GM21515 (cell line): Measurements from ENCODE around the gene CDRT15.
"Not testable (repeated sequence)": the region's sequence is repeated elsewhere in the genome, so short reads cannot be mapped to it uniquely, and the experiment has no call there.

Experiments
- ATAC-seq: cut with Tn5 transposase; IDR thresholded peaks from one replicate; pipeline ENCODE4 v1.9.1; 2021; ENCODE audit not compliant: unreplicated experiment

Gene CDRT15

DNA sequence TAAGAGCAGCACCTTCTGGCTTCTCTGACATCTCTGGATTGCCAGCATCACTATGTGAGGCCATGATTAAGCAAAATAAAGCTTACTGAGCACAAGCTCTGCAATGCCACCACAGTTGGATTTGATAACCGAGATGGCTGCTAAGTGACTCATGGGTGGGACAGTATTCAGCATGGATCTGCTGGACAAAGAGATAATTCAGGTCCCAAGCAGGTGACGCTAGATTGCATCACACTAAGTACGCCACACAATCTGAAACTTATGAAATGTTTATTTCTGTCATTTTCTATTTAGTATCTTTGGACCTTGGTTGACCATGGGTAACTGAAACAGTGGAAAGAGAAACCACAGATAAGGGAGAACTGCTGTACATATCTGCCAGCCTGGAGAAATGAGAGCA lies 27.4 kb downstream of the CDRT15 start:
- ATAC-seq: no peak

DNA sequence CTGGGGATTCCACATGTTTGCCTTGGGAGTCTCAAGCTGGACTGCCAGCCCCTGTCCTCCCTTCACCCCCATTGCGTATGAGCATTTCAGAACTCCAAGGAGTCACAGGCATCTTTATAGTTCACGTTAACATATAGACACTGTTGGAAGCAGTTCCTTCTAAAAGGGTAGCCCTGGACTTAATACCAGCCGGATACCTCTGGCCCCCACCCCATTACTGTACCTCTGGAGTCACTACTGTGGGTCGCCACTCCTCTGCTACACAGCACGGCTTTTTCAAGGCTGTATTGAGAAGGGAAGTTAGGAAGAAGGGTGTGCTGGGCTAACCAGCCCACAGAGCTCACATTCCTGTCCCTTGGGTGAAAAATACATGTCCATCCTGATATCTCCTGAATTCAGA lies 28.9 kb downstream of the CDRT15 start:
- no peak for ATAC-seq

DNA sequence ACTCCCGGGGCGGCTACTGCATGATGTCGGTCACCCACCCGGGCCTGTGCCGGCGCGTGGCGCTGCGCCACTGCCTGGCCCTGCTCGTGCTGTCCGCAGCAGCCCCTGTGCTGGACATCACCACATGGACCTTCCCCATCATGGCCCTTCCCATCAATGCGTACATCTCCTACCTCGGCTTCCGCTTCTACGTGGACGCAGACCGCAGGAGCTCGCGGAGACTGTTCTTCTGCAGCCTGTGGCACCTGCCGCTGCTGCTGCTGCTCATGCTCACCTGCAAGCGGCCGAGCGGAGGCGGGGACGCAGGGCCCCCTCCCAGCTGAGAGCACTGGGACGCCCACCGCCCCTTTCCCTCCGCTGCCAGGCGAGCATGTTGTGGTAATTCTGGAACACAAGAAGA lies 29.8 kb downstream of the CDRT15 start:
- ATAC-seq: no peak

DNA sequence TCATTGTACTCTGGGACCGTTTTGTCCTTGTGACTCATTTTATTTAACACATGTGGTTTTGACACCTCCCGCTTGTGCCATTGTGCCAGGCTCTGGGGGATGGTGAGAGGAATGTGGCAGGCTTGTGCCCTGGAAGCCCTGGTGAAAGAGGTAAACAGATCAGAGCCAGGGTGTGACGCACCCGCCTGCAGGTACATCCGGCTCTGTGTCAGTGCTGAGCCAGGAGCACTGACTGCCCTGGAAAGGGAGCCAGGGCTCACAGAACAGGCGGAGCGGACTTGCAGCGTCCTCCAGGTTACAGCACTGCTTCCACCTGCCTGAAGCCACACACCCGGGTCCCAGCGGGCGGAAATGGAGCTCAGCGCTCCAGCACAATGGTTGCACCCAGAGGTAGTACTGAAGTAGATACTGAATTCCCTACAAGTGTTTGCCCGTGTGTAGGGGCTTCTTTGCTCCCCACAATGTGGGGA lies 30.6 kb downstream of the CDRT15 start:
- ATAC-seq: no peak

DNA sequence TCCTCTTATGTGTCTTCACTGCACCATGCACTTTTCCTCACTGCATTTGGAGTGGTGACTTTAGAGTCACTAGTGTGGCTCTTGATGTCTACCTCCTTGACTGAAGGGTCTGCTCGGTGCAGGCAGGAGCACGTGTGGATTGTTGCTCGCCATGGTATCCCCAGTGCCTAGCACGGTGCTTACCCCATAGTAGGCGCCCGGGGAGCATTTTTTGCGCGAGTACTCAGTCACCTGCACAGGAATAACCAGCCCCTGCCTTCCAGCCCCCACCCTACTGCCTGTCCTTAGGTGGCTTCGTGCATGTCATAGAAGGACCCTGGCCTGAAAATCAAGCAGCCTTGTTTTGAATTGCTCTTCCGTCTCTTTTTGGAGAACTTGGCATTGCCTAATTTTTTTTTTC lies 31.3 kb downstream of the CDRT15 start:
- no peak for ATAC-seq

DNA sequence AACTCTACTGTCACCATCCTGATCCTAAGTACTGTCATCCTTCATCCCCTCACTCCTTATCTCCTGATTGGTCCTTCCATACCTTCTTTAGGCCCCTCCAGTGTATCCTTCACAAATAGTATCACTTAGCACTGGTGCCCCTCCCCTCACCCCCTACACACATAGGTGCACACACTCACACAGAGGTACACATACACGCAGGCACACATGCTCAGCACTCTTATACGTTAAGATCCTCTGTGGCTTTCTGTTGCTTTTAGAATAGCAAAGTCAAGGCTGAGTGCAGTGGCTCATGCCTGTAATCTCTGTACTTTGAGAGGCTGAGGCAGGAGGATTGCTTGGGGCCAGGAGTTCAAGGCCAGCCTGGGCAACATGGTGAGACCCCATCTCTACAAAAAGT lies 32.1 kb downstream of the CDRT15 start:
- ATAC-seq: no peak

DNA sequence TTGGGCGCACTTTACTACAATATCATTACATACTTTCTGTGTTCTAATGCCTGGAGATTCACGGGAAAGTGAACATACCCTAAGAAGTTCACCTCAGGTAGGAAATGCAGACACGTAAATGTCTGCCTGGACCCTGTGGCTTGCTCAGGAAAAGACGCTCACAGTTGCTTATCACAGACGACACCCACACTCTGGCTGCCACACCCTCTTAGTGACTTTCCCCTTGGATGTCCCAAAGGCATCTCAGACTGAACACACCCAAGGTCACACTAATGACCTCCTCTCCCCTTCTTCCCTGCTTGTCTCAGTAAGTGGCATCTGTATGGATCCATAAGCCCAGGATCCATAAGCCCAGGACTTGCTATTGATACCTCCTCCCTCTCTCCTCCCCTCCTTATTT lies 32.6 kb downstream of the CDRT15 start:
- no peak for ATAC-seq

DNA sequence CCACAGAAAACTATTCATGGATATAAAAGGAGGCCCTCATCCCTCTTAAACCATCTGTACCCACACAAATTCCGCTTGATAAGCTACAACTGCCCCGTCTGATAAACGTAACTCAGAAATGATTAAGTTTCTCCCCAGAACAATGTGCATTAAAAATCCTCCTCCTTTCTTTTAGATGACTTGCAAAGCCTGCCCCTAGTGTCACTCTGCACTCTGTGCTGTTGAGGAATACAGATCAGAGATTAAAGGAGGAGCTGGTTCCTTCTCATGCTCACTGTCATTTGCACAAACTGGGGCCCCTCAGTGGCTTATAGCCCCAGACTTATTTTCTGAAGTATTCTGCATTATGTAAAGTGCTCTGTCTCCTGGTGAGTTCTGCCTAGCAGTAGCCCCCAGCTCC lies 33.3 kb downstream of the CDRT15 start:
- no peak for ATAC-seq

DNA sequence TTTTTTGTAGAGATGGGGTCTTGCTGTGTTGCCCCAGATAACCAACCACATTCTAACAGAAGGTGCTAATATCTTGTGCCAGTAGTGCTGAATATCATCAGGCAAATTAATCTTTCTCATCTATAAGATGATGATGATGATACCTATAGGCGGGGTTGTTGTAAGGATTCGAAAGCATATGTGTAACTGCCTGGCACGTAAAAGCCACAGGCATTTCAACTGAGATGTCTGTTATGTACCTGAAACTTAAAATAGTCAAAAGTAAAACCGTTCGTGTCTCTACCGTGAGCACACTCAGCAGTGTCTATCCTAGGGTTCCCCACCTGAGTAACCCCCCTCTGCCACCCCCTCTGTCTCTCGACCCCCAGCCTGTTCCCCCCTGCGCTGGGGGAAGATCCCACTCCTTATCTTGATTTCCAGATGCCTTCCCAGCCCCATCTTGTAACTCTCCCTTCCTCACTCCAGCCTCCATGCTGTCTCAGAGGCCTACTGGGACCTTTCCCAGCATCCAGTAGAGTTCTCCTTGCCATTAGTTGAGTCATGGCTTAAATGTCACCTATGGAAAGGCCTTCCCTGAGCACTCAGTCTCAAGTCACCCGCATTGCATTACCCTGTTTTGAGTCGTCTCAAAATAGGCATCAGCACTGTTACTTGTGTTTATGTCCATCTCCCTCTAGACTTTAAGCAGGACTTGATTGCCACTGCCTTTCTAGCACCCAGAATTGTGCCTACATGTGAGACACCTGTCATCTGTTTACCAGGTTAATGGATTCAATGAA lies 34.1 kb downstream of the CDRT15 start:
- ATAC-seq: no peak

DNA sequence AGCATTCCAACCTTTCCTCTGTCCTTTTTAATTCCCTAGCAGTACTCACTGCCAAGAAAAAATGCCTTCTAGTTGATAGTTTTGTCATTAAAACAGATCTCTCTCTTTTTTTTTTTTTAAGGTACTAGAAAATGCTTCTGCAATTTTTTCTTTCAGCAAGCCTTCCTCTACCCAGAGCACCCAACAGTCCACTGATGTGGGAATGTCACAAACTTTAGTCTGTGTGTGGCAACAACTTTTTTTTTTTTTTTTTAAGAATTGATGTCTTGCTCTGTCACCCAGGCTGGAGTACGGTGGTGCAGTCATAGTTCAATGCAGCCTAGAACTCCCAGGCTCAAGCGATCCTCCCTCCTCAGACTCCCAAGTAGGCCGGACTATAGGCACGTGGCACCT lies 34.7 kb downstream of the CDRT15 start:
- no peak for ATAC-seq

DNA sequence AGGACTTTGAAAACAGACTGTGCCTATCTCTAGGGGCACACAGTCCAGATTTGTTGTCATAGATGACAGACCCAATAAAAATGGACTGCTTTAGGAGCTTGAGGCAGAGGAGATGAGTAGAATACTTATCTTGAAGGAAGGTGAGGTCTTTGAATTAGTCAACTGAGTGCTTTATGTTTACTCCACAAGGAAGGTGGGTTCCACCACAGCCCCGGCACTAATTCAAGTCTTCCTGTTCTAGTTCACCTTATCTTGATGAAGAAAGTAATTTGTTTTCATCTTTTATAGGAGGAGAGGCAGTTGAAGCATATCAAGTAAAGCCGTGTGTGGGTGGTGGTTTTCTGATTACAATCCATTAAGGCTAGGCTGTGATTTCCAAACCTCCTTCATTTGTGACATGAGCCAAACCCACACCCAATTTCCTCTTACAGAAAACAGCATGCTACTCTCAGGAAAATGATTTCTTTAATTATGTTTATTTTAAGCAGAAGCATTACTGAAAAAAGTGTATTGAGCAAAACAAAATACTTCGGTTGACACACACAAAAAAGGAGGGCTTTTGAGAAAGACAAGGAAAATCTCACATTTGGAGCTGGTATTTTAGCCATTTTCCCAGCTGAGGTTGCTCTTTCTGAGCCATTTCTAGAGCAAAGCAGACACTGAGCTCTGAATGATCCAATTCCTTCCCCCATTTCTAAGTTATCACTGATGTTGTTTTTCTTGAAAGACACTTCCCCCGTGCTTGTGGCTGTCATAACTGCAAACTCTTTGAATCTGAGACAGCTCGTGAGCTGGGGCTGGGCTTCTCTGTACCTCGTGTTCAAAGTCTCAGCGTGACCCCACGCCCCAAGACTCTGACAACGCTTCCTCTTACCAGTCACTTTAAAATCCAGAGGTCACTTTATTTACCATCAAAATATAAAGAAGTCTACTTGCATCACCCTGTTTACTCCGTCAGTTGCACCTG lies 35.4 kb downstream of the CDRT15 start:
- ATAC-seq: no peak

DNA sequence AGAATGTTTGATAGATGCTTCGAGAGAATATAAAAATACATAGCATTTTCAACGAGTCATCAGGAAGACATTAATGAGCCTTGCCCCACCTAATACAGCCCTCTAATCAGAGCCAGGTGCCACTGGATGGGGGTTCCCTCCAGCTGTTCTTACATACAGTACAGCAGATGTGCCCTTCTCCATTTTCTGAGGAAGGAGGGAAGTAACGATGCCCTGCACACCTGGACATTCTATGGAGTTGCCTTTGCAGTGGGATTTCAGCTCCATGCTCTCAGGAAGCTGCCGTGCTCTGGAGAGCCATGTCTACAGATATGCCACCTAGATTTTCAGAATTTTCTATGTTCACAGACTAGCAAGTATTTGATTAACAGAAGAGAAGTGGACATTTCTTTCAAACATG lies 36.3 kb downstream of the CDRT15 start:
- ATAC-seq: no peak

DNA sequence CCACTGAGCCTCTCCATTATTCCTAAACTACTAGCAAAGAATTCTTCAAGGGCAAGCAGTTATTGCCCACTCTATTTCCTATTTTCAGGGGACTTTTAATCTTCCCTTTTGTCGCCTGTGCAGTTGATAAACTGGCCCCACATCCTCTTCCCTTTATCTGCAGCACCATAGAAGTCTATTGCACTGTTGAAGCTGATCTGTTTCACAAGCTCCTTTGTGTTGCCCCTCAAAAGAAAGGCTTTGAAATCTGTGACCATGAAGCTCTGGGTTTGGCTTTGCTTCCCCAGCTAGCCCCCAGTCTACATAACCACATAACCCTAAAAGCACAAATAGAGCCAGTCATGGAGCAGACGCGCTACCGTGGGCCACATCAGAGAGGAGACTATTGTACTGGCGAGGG lies 37.1 kb downstream of the CDRT15 start:
- ATAC-seq: no peak

DNA sequence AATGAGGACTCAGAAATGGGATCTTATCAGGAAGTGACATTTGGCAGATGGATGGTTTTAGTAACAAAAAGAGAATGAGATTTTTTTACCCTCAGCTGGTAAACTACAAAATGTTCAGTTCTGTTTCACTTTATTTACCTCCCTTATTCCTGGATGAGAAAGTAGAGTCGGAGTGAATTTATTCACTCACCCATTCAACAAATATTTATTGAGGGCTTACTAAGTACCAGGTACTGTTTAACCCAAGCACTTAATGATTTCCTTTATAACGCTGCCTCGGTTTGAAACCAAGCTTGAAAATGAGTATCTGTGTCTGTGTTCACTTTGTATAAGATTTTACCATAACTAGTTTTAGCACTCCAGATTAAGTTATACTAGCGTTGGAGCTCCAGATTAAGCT lies 38.1 kb downstream of the CDRT15 start:
- no peak for ATAC-seq

DNA sequence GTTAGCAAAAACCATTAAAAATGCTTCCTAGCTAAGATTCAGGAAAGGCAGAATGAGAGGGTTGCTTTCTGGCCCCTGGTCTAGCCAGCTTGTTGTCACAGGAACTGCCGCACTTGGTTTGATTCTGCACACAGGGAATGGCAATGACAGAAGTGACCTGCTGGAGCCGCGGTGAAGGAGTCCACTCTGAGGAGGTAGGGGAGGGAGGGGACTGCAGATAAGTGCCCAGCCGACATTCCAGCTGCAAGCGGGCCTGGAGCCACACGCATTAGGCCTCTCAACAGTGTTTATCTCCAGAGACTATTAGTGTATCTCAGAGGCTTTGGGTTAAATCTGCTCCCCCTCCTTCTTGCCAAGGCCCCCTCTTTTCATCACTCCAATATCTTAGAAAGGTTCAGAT lies 38.6 kb downstream of the CDRT15 start:
- ATAC-seq: no peak

DNA sequence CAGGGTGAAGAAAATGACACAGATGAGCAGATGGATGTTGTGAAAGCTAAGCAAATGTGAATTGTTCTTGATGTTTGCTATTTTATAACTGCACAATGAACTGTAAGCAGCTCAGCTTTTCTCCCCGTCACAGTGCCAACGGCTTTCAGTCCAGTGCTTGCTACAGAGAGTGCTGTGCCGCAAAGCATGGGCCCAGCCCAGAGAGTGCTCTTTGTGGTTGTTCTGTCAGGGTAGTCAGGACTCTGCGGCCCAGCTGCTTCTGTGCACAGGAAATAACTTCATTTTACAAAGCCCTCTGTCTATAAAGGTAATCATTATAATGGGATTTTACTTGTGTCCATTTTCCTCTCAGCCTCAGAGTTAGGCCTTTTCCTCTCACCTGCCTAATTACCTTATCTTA lies 39.1 kb downstream of the CDRT15 start:
- ATAC-seq: no peak

DNA sequence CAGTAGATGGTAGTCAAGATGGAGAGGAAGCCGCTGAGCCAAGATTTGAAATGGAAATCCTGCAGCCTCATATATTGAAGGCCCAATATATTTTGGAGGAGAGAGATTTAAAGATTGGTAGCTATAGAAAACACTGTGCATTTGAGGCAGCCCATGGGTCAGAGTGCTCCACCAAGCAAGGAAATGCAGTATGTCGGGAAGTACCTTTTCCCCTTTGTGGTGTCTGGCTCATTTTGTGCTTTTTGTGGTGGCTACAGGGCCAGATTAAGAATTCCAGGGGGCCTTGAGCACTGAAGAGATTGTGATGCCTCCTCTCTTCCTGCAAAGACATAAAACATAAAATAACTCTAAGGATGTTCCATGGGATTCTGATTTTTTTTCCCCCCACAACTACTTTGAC lies 39.6 kb downstream of the CDRT15 start:
- ATAC-seq: no peak

DNA sequence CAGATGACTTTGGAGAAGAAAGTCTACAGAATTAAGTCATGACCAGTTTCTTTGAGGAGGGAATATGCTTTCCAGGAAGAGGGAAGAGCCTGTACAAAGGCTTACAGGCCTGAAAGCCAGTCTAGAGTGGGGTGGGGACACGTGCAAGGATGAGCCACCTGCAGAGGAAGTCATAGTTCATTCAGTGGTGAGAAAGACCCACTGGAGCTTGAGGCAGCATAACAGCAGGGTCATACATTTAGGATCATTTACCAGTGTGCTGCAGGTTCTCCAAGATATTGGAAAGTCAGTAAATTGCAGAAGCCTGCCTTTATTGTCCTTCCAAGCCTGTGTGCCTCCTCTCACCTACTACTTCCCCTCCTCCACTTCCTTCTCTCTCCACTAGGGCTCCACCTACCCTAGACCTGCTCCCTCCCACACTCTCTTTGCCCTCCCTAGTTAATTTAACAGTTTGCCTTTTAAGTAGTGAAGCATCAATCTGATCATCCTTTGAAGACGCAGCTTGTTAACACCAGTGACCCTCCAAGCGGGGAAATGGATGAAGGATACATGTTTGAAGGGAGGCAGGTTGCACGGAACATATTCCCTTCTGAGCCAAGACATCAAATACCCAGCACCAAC lies 40.2 kb downstream of the CDRT15 start:
- no peak for ATAC-seq

DNA sequence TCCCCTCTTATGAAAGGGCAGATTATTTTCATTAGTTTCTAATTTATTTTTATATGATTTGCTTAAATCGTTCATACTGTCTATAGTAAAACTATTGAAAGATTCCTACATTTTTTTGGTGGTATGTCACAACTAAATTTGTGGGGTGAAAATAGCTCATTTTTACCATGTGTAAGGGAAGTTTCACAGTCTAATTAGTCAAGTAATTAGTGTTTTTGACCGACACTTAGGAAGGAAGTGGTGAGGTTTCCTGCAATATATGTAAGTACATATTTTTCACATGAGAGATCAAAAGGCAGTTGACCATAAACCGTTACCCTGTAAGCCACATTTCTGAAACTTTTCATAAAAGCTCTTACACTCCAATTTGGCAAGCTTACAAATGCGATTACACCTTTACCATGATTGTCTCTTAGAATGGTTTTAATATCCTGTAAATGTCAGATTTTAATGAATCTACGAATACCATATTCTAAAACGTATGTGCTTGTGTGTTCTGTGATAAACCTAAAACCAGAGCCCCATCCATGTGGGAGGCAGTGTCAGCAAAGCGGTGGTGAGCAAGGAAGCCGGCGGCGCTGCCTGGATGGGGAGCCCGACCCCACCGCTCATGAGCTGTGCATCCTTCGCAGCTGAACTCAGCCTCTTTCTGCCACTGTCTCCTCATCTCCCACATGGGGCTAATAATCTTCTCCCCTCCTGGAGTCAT lies 43.9 kb downstream of the CDRT15 start:
- not testable (repeated sequence) for ATAC-seq

DNA sequence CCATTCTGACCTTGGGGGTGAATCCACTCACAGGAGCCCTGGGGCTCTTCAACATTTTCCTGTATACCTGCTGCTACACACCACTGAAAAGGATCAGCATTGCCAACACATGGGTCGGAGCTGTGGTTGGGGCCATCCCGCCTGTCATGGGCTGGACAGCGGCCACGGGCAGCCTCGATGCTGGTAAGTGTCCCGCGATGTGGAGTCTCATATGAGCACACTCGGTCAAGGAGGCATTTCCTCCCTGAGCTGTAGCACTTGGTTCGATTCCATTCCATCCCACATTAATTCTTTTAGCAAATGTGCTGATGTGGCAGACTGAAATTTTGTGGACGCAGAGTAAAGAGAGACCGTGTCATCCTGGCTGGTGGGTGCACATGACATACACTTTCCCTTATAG lies 44.6 kb downstream of the CDRT15 start:
- not testable (repeated sequence) for ATAC-seq

DNA sequence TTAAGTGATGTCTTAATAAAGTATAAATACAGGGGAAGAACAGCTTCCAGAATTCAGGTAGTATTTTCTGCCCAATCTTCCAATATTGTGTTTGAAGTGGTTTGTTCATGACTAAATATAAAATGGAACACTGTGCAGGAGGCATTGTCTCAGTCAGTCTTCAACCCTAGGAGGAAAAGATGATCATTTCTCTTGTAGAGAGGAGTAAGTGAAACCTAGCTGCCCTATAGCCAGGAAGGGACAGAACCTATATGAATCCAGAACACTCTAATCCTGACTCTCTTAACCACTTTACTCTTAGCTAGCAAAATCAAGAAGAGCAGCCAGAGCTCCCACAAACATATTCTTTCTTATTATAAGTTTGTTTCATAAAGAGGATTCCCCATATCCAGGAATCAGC lies 45.2 kb downstream of the CDRT15 start:
- ATAC-seq: not testable (repeated sequence)
